Left lung (tissue), 10 donors: Measurements from ENCODE around the gene TBCD. TPM values are rescaled to one million over a fixed set of nuclear protein-coding genes. Genes with fewer than 3 reads are reported as not detected.

ENCODE experiments used
- ATAC-seq: fragments of 200-7000 bp; cut with Tn5 transposase; one replicate; pipeline ENCODE4 v1.9.1; 2020; ENCODE audit warnings: moderate library complexity
- DNase-seq, 4 donors: peaks; one replicate each; pipeline ENCODE4 v3.0.0-alpha.2; 2013 to 2020
- H3K27ac ChIP-seq, 2 donors: fragments of 200-600 bp; sonication (generic) in 1 of 2; one replicate each; pipeline versions ENCODE4 v1.5.0 to v1.8.0; 2020 to 2021
- H3K27me3 ChIP-seq, 2 donors: fragments of 200-600 bp; sonication (generic) in 1 of 2; one replicate each; pipeline versions ENCODE4 v1.5.0 to v1.8.0; 2020 to 2021
- H3K36me3 ChIP-seq, 2 donors: fragments of 200-600 bp; sonication (generic) in 1 of 2; one replicate each; pipeline versions ENCODE4 v1.5.0 to v1.8.0; 2020 to 2021
- H3K4me1 ChIP-seq, 2 donors: fragments of 200-600 bp; one replicate each; pipeline ENCODE4 v1.8.0; 2021
- H3K4me3 ChIP-seq, 2 donors: fragments of 200-600 bp; sonication (generic) in 1 of 2; one replicate each; pipeline versions ENCODE4 v1.5.0 to v1.8.0; 2020 to 2021; ENCODE audit warnings: mild to moderate bottlenecking in 1 of 2
- H3K9me3 ChIP-seq, 2 donors: fragments of 200-600 bp; sonication (generic) in 1 of 2; one replicate each; pipeline versions ENCODE4 v1.5.0 to v1.8.0; 2020 to 2021
- intact Hi-C, 2 donors: fragments of 100-400 bp; cut with DNase I; formaldehyde crosslinking; loops; one replicate each; pipeline versions ENCODE4 v1.11.2 to v1.14.2; 2022
- polyA plus RNA-seq, 6 donors: library from polyadenylated mRNA; unstranded; fragments of 120-200 nt; gene quantifications; one replicate each; pipeline ENCODE4 v1.2.1, GENCODE V29; 2013; ENCODE audit not compliant: insufficient read length in 6 of 6
- total RNA-seq, 2 donors: library from RNA; stranded (reverse); fragmentation: NEBNext Ultra II Directional; extraction: Animal tissue kit (Norgen Biotek cat#: 25700); gene quantifications; one replicate each; pipeline ENCODE4 v1.2.1, GENCODE V29; 2021
- TF ChIP-seq, protein P1 (sequence below), 2 donors: fragments of 200-600 bp; sonication (generic) in 1 of 2; IDR thresholded peaks; one replicate each; pipeline versions ENCODE4 v1.5.0 to v1.8.0; 2021; ENCODE audit warnings: antibody characterized with exemption in 2 of 2
- donor health status: DM: no; HTN: yes; CAD: no.
- donor health status: DM: no; HTN: no; CAD: no.

The TBCD gene
- total and polyA plus RNA-seq, 8 donors, result 87.2 to 133 (median 104) TPM

- H3K27ac ChIP-seq, result peak overlapping the region; percentile 59 to 67
- intact Hi-C loops, result no loop called here
- peak in 1 of 4 donors; percentile 66 for DNase-seq
These were observed 131.7 kb downstream of the TBCD start for GRCh38 chr17:82883419-82884031.

GRCh38 chr17:82884341-82884969 is 132.6 kb downstream of the TBCD start:
- no peak overlapping the region for H3K4me3 ChIP-seq
- TF ChIP-seq, protein P1, sequence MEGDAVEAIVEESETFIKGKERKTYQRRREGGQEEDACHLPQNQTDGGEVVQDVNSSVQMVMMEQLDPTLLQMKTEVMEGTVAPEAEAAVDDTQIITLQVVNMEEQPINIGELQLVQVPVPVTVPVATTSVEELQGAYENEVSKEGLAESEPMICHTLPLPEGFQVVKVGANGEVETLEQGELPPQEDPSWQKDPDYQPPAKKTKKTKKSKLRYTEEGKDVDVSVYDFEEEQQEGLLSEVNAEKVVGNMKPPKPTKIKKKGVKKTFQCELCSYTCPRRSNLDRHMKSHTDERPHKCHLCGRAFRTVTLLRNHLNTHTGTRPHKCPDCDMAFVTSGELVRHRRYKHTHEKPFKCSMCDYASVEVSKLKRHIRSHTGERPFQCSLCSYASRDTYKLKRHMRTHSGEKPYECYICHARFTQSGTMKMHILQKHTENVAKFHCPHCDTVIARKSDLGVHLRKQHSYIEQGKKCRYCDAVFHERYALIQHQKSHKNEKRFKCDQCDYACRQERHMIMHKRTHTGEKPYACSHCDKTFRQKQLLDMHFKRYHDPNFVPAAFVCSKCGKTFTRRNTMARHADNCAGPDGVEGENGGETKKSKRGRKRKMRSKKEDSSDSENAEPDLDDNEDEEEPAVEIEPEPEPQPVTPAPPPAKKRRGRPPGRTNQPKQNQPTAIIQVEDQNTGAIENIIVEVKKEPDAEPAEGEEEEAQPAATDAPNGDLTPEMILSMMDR (IDR thresholded peaks at IDR 0.05), result no peak
- H3K27me3 ChIP-seq, result no peaks in the 10 kb centered on the region
- peaks cover 29 to 80% of the 10 kb centered on the region in 2 donors for H3K4me1 ChIP-seq
- H3K9me3 ChIP-seq, result no peaks in the 10 kb centered on the region
- H3K27ac ChIP-seq, result no peak overlapping the region
- peaks cover 0 to 2% of the 10 kb centered on the region in 2 donors for H3K36me3 ChIP-seq
- no peak for ATAC-seq
- peak in 1 of 4 donors; percentile 63 for DNase-seq
- intact Hi-C loops, result no loop called here

More at GRCh38 chr17:82883419-82884031, 131.7 kb downstream of the TBCD start:
- ATAC-seq, result no peak
- Histone ChIP-seq H3K4me1 (peaks cover 38 to 86% of the 10 kb centered on the region in 2 donors), H3K9me3 (no peaks in the 10 kb centered on the region), H3K36me3 (peaks cover 0 to 3% of the 10 kb centered on the region in 2 donors), H3K27me3 (no peaks in the 10 kb centered on the region), H3K4me3 (no peak overlapping the region)
- TF ChIP-seq, protein P1 (IDR thresholded peaks at IDR 0.05), result no peak

- Histone ChIP-seq H3K4me3 (no peak overlapping the region), H3K27ac (no peak overlapping the region), H3K36me3 (peaks cover 0 to 5% of the 10 kb centered on the region in 2 donors), H3K27me3 (no peaks in the 10 kb centered on the region), H3K4me1 (peaks cover 30 to 74% of the 10 kb centered on the region in 2 donors), H3K9me3 (no peaks in the 10 kb centered on the region)
- DNase-seq (peak in 1 of 4 donors; percentile 27), ATAC-seq (no peak)
- intact Hi-C loops, result no loop called here
- TF ChIP-seq, protein P1 (IDR thresholded peaks at IDR 0.05), result no peak
These were observed 133.1 kb downstream of the TBCD start for GRCh38 chr17:82884970-82885353.

DNA sequence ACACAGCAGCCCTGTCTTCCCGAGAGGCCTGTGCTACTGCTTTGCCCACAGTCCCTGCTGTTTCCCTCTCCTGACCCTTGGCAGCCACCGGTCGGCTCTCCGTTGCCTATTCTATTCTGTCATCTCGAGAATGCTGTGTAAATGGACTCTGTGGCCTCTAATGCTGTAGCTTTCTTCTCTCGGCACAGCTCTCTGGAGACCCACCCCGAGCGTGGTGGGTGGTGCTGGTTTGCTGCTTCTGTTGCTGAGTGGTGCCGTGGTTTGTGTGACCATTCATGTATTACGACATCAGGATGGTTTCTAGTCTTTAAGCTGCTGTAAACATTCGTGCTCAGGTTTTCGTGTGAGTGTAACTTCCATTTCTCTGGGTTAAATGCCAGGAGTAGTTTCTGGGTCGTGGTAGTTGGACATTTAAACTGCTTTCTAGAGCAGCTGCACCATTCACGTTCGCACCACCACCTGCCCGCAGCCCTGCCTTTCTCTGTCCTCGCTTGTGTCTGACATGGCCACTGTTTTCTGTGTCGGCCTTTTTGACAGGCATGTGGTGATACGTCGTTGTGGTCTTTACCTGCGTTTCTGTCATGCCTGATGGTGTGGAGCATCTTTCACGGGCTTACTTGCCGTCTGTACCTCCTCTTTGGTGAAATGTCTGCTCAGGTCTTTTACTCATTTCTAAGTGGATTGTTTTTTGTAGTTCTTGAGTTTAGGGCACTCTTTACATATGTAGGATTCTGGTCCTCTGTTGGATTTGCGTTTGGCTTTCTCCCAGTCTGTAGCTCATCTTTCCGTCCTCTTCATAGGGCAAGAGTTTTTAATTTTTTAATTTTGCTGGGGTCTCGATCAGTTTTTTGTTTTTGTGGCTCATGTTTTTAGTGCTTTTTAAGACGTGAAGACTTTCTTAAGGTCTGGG is 135.6 kb downstream of the TBCD start:
- H3K4me1 ChIP-seq, result peaks cover 29 to 63% of the 10 kb centered on the region in 2 donors
- intact Hi-C loops, result no loop called here
- peak overlapping the region in 1 of 2 donors; percentile 1 for H3K27ac ChIP-seq

More for the DNA sequence above, 135.6 kb downstream of the TBCD start:
- H3K4me3 ChIP-seq, result no peak overlapping the region
- DNase-seq (peak in 1 of 4 donors; percentile 71), ATAC-seq (no peak)
- no peaks in the 10 kb centered on the region for H3K27me3 ChIP-seq
- peaks cover 0 to 26% of the 10 kb centered on the region in 2 donors for H3K36me3 ChIP-seq
- TF ChIP-seq, protein P1 (IDR thresholded peaks at IDR 0.05), result no peak
- H3K9me3 ChIP-seq, result no peaks in the 10 kb centered on the region
